ENCODE measurements around the gene ZNF440.

- no peak for TF ChIP-seq RARB (CRISPR knock-in tag; IDR thresholded peaks at IDR 0.05)
- TF ChIP-seq TSHZ2 (CRISPR knock-in tag; IDR thresholded peaks at IDR 0.05): no peak
- no peak for TF ChIP-seq TCF4 (CRISPR knock-in tag; IDR thresholded peaks at IDR 0.05; ENCODE audit: borderline replicate concordance)
- no peak for TF ChIP-seq PATZ1 (CRISPR knock-in tag; IDR thresholded peaks at IDR 0.05; ENCODE audit: borderline replicate concordance)
- no peak for TF ChIP-seq ZFP30 (CRISPR knock-in tag; IDR thresholded peaks at IDR 0.05)
- no peak for TF ChIP-seq ESRRG (CRISPR knock-in tag; IDR thresholded peaks at IDR 0.05)
- no peak for TF ChIP-seq ZNF8 (CRISPR knock-in tag; IDR thresholded peaks at IDR 0.05)
- no peak for TF ChIP-seq POU6F1 (CRISPR knock-in tag; IDR thresholded peaks at IDR 0.05; ENCODE audit: borderline replicate concordance, low read depth)
- TF ChIP-seq SNAI2 (CRISPR knock-in tag; IDR thresholded peaks at IDR 0.05): no peak
- TF ChIP-seq CSDC2 (CRISPR knock-in tag; IDR thresholded peaks at IDR 0.05): no peak
Measured at GRCh38 chr19:11832253-11832912, 18.3 kb downstream of the ZNF440 start.
